ENCODE results near the gene ABHD1.

The ABHD1 gene

GRCh38 chr2:27131429-27131828, 7.8 kb downstream of the ABHD1 start:
- no peak overlapping the region for H3K27ac ChIP-seq
- TF ChIP-seq CTCF (conservative IDR thresholded peaks at IDR 0.05), result no peak
- TF ChIP-seq ZFX (IDR thresholded peaks at IDR 0.05), result no peak

GRCh38 chr2:27133195-27133875, 9.7 kb downstream of the ABHD1 start:
- H3K27ac ChIP-seq, result peak overlapping the region; percentile 86
- no peak for TF ChIP-seq CTCF (conservative IDR thresholded peaks at IDR 0.05)
- TF ChIP-seq ZFX (IDR thresholded peaks at IDR 0.05), result no peak

GRCh38 chr2:27133905-27134780, 10.5 kb downstream of the ABHD1 start, which contains the start of gene PREB:
Gene PREB (minus strand): TSS chr2:27134636. CDS start chr2:27134421, 215 bp downstream.
- TF ChIP-seq ZFX (IDR thresholded peaks at IDR 0.05), result no peak; the same call in 1 of the 2 replicates
- TF ChIP-seq CTCF (conservative IDR thresholded peaks at IDR 0.05), result no peak
- peak within 1 kb of the TSS; percentile 86 for H3K27ac ChIP-seq

- TF ChIP-seq ZFX (IDR thresholded peaks at IDR 0.05) (no peak), CTCF (conservative IDR thresholded peaks at IDR 0.05) (no peak)
- peak overlapping the region; percentile 86 for H3K27ac ChIP-seq
Observed at GRCh38 chr2:27134781-27135477, 11.3 kb downstream of the ABHD1 start.

GRCh38 chr2:27135478-27135955, 11.9 kb downstream of the ABHD1 start:
- peak overlapping the region; percentile 86; the same call in 1 of the 2 replicates for H3K27ac ChIP-seq
- TF ChIP-seq CTCF (conservative IDR thresholded peaks at IDR 0.05), result no peak
- TF ChIP-seq ZFX (IDR thresholded peaks at IDR 0.05), result no peak

- H3K27ac ChIP-seq, result no peak overlapping the region
- TF ChIP-seq CTCF (conservative IDR thresholded peaks at IDR 0.05) (no peak), ZFX (IDR thresholded peaks at IDR 0.05) (no peak)
Observed at GRCh38 chr2:27136751-27137150, 13.1 kb downstream of the ABHD1 start.
